NOMO-1 treated with DMSO at 0.1 percent for 48 hours (cell line): ENCODE data around the gene RXRA.
A peak's percentile ranks its signal among the peaks of the same experiment; 100 is the strongest.
"Not testable (repeated sequence)": the region's sequence is repeated elsewhere in the genome, so short reads cannot be mapped to it uniquely, and the experiment has no call there.

Source experiments
- DNase-seq: peaks from one replicate; lab custom pipeline; 2025; ENCODE audit not compliant: unreplicated experiment; lab: John Stamatoyannopoulos, UW

The RXRA gene

DNA sequence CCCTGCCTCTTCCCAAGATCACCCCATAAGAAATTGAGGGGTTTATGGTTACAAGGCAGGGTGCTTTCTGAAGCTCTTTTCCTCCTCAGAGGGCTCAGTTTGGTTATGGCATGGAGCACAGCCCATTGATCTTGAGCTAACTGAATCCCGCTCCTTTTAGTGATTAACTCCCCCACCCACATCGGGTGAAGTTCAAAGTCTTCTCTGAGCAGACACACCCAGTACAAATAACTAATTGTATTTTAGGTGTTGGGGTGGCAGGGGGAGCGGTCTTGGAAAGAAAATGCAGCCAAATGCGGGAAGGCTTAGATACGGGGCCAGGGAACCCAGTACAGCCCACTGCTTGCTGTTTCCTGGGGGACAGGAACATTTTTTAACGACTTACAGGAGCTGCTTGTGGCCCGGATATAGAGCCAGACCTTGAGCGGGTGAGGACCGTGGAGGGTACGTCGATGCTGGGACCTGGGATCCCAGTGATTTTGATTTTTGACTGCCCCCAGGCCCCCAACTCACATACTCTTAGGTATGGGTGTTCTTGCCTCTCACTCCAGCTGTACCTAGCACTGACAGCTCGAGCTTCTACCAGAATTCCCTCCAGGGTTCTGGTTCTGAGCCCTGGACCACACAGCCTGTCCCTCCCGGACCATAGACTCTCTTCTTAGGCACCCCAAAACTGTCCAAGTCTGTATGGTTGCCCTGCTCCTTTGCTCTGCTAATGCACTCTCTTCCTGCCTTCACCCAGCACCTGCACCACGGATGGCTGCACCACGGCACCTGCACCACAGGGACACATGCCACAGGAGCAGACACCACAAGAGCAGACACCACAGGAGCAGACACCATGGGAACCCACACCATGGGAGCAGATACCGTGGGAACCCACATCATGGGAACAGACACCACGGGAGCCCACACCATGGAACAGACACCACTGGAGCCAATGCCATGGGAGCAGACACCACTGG is 18.3 kb upstream of the RXRA start:
- no peak for DNase-seq

DNA sequence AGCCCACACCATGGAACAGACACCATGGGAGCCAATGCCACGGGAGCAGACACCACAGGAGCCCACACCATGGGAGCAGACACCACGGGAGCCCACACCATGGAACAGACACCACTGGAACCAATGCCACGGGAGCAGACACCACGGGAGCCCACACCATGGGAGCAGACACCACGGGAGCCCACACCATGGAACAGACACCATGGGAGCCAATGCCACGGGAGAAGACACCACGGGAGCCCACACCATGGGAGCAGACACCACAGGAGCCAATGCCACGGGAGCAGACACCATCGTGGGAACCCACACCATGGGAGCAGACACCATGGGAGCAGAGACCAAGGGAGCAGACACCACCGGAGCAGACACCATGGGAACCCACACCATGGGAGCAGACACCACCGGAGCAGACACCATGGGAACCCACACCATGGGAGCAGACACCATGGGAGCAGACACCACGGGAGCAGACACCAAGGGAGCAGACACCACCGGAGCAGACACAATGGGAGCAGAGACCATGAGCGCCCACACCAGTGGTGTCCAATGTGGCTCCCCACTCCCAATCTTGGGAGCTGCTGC is 17.5 kb upstream of the RXRA start:
- not testable (repeated sequence) for DNase-seq

DNA sequence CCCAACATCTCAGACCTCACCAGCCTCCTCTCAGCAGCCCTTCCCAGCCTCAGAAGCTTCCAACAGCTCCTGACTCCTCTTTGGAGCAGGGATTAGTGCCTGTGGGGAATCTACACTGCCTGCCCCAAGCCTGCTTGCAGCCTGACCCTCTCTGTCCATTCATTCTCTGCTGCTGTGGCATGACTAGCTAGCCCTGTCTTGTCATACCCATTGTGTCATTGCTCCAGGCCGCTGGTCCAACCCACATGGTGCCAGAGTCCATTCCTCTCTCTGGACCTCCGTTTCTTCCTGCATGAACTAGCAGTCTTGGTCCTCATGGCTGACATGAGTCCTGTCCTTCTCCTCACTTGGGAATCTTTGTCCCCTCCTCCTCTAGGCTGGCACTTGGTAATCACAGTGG is 12.8 kb upstream of the RXRA start:
- DNase-seq = no peak

GRCh38 chr9:134314039-134314949 is 12.0 kb upstream of the RXRA start:
- no peak for DNase-seq

- no peak for DNase-seq
Measured at GRCh38 chr9:134314950-134315715, 11.1 kb upstream of the RXRA start.

GRCh38 chr9:134315716-134316448 is 10.4 kb upstream of the RXRA start:
- no peak for DNase-seq

- no peak for DNase-seq
Measured at GRCh38 chr9:134316449-134317160, 9.7 kb upstream of the RXRA start.

DNA sequence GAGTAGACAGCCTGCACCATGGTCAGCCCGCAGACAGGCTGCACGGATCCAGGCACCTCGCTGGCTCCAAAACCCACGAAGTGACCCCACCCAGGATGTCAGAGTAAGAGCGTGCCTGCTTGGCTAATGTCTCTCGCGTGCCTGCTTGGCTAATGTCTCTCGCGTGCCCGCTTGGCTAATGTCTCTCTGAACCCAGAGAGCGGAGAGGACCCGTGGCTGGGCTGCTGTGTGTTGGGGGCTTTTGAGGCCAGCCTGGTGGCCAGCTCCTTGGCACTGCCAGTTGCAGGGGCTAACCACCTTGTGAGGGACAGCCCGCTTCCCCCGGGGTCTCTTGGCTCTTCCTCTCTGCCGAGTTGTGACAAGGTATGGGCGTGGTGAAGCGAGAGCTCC is 8.9 kb upstream of the RXRA start:
- DNase-seq = no peak

DNA sequence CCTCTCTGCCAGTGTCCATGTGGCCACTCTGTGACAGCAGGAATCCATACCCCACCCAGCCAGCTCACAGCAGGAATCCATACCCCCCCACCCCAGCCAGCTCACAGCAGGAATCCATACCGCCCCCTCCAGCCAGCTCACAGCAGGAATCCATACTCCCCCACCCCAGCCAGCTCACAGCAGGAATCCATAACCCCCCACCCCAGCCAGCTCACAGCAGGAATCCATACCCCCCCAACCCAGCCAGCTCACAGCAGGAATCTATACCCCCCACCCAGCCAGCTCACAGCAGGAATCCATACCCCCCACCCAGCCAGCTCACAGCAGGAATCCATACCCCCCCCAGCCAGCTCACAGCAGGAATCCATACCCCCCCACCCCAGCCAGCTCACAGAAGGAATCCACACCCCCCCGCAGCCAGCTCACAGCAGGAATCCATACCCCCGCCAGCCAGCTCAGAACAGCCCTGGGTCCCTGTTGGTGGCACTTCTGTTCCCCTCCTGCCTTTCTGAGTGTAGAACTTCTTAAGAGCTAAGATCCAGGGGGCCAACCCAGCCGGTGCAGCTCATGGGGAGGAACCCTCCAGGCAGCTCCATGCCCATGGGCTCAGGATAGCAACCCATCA is 8.4 kb upstream of the RXRA start:
- DNase-seq = no peak

- no peak for DNase-seq
Measured at GRCh38 chr9:134318481-134318891, 7.8 kb upstream of the RXRA start.

DNA sequence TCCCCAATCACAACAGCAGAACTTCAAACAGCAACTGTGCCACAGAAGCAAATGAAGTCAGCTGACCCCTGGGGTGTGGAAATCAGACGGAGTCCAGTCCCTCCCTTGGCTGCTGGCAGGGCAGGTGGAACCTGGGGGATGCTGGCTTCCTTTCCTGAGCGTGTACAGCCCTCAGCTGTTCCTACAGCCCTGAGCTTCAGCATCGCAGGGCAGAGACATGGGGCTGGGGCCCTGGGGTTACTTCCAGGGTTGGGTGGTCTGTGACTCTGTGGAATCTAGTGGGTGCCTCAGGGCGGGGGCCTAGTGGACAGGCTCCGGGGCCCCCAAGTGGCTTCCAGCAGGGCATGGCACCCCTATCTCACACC is 7.3 kb upstream of the RXRA start:
- DNase-seq = no peak

DNA sequence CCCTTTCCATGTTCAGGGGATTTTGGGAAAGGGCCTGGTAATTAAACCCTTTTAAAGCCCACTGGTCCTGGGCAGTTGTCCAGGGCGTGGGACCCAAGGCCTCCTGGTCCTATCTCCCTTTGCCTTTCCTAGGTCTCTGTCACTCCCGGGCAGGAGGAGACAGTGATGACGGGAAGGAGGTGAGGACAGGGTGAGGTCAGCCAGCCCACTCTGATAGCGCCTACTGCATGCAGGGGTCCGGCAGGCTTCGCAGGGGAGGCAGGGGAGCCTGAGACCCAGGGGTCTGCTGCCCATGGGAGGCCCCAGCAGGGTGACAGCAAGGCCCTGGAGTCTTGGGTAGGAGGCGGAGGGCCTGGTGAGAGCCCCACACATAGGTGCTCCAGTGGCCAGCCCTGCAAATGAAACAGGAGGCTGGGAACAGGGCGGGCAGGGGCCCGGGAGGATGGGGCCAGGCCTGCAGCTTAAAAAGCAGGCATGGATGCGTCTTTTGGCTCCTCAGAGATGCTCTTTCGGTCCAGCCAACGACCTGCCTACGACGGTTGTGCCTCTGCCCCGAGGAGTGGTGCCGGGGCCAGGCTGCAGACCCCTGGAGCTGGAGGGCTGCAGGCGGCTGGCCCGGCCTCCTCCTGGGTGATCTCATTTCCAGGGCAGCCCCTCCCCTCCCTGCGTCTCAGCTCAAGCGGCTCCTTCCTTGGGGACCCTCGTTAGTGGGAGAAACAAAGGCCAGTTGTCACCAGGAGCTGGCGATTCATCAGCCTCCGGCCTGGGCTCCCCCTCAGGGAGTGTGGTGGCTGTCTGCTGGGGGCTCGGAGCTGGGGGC is 6.7 kb upstream of the RXRA start:
- DNase-seq = no peak

DNA sequence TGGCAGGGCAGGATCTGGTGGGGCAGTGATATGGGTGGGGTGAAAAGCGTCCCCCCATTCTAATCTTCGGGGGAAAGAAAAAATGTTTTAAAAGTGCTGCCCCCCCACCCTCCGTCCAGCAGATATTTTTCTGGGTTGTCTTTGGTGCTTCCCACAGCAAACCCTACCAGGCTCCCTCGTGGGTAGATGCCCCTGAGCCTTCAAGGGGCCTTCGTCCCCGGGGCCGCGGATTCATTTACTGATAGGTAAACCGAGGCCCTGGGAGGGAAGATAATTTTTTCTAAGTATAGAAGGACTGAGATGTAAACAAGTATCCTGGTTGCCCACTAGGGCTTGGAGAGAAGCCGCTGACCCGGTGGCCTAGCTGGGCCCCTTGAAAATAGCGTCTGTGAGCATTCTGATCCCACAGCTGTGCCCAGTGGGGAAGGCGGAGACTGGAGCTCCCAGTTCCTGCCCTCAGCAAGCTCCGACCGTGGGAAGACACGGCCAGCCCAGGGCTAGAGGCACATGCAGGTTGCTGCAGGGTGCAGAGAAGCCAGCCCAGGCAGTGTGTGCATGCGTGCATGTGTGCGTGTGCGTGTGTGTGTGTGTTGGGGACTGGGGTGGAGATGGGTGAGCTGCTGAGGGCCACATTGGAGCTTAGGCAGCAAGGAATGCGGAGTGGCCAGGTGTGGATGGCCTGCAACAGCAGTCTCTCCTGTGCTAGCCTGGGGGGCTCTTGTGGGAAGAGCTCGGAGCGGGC is 6.0 kb upstream of the RXRA start:
- no peak for DNase-seq

DNA sequence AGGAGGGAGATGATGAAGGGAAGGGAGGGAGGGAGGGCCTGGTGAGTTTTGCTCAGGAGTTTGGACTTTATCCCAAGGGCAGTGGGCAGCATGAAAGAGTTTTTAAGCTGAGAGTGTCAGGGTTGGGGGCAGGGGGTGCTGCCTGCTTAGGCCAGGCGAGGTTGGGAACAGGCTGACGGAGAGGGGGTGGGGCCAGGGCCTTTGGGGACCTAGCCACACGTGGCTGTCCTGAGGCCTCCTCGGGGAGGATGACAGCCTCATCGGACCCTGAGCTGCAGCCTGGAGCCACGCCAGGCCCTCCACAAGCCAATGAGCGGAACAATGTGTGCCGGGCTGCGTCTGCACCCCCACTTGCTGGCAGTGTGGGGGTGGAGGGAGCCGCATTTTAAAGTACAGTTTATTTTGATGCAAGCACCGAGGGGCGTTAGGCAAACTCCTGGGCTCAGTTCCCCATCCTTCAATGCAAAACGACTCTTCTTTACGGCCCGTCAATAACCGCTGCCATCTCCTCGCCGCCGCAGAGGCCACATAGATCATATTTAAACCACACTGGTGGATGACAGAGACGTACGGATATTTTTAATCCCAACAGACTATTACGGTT is 5.3 kb upstream of the RXRA start:
- peak; percentile 98 for DNase-seq

- peak; percentile 57 for DNase-seq
Measured at GRCh38 chr9:134321531-134321930, 4.7 kb upstream of the RXRA start.

DNA sequence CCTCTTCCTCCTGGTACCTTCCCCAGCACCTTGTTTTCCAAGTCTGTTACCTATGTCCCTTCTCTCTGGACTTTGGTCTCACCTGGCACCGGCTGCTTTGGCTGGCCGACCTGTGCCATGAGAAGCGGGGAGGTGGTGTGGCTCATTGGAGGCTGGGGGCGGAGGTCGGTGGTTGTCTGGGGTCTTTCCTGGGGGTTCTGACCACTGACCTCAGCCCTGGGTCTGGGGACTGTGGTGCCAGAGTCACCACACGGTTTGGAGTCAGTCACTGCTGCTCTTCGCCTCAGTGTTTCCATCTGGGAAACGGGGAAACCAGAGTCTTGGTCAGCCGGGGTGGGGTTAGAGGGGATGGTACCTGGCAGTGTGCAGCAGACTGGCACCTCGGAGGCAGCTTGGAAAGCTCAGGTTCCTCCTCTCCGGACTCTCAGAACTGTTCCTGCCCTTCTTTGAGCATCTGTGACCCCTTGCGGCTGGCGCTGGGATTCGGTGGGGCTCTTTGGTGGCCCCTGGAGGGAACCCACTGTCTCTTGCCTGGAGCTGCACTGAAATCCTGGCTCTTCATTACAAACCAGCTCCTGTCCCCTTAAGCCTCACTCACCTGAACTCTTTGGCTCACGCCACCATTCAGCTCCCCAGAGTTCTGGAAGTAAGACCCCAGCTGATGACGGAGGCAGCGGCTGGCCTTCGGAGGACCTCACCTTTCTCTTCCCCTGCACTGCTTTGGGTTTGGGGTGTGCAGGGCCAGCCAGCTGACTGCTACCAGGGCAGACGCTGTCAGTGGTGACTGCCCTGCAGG is 4.1 kb upstream of the RXRA start:
- no peak for DNase-seq
